Measurements from ENCODE around the gene FAXC.

- TF ChIP-seq PPARA (CRISPR knock-in tag; IDR thresholded peaks at IDR 0.05; ENCODE audit: borderline replicate concordance) (no peak), ISL1 (CRISPR knock-in tag; IDR thresholded peaks at IDR 0.05) (no peak), OSR1 (CRISPR knock-in tag; IDR thresholded peaks at IDR 0.05) (no peak), ZFP30 (CRISPR knock-in tag; IDR thresholded peaks at IDR 0.05) (no peak), RARB (CRISPR knock-in tag; IDR thresholded peaks at IDR 0.05) (no peak), ZNF565 (CRISPR knock-in tag; conservative IDR thresholded peaks at IDR 0.05; ENCODE audit: low read depth) (no peak), ZNF70 (CRISPR knock-in tag; IDR thresholded peaks at IDR 0.05) (no peak), ZFP3 (CRISPR knock-in tag; IDR thresholded peaks at IDR 0.05) (no peak), TOX (CRISPR knock-in tag; IDR thresholded peaks at IDR 0.05; ENCODE audit: borderline replicate concordance) (no peak), SNAI2 (CRISPR knock-in tag; IDR thresholded peaks at IDR 0.05) (no peak), ARNTL (CRISPR knock-in tag; IDR thresholded peaks at IDR 0.05; ENCODE audit: borderline replicate concordance, low read depth) (no peak), TCF4 (CRISPR knock-in tag; IDR thresholded peaks at IDR 0.05; ENCODE audit: borderline replicate concordance) (no peak), ESRRG (CRISPR knock-in tag; IDR thresholded peaks at IDR 0.05) (no peak)
These were observed 35.0 kb upstream of the FAXC start for GRCh38 chr6:99384507-99384906.

Measured in SK-N-SH treated with all-trans-retinoic acid at 6 μM for 48 hours (cell line).